WTC11 (cell line): ENCODE data around the gene SWAP70. TPM values are rescaled to one million over a fixed set of nuclear protein-coding genes. Genes with fewer than 3 reads are reported as not detected.

Experiments
- ATAC-seq: fragments of 200-7000 bp; cut with Tn5 transposase; 2 replicates; pipeline ENCODE4 v1.10.0; 2021; ENCODE audit warnings: mild to moderate bottlenecking, moderate library complexity
- CTCF ChIA-PET: fragments of 300-600 bp; sonication (Branson Sonifier 250); formaldehyde crosslinking; loops from one replicate; lab custom pipeline; 2021; ENCODE audit warnings: antibody characterized with exemption; lab: Charles Lee
- POLR2A ChIA-PET: fragments of 350-600 bp; sonication (Branson Sonifier 250); formaldehyde crosslinking; loops from one replicate; lab custom pipeline; 2021; ENCODE audit warnings: antibody characterized with exemption; lab: Charles Lee
- DNase-seq: peaks from one replicate; pipeline ENCODE4 v3.0.0; 2021; ENCODE audit warnings: low spot score
- H3K27ac Mint-ChIP-seq: 2 replicates; pipeline ENCODE4 v1.8.0; 2021; ENCODE audit warnings: mixed read lengths
- H3K27me3 Mint-ChIP-seq: 2 replicates; pipeline ENCODE4 v1.8.0; 2021; ENCODE audit warnings: low read depth, mild to moderate bottlenecking, moderate library complexity, mixed read lengths
- H3K36me3 Mint-ChIP-seq: 2 replicates; pipeline ENCODE4 v1.8.0; 2021; ENCODE audit warnings: mixed read lengths
- H3K4me1 Mint-ChIP-seq: 2 replicates; pipeline ENCODE4 v1.8.0; 2022; ENCODE audit warnings: mixed read lengths
- H3K4me3 Mint-ChIP-seq: 2 replicates; pipeline ENCODE4 v1.8.0; 2021; ENCODE audit warnings: mild to moderate bottlenecking, moderate library complexity, mixed read lengths
- H3K9me3 Mint-ChIP-seq: 2 replicates; pipeline ENCODE4 v1.8.0; 2021; ENCODE audit warnings: mixed read lengths
- ATF2 ChIP-seq: sonication (generic); formaldehyde crosslinking; IDR thresholded peaks from 2 replicates; pipeline ENCODE4 v1.8.1; 2022; ENCODE audit warnings: low read depth, missing genetic modification reagents, borderline replicate concordance
- ATF3 ChIP-seq: sonication (generic); formaldehyde crosslinking; conservative IDR thresholded peaks from 2 replicates; pipeline ENCODE4 v1.8.1; 2022; ENCODE audit warnings: mild to moderate bottlenecking, missing genetic modification reagents
- CDX4 ChIP-seq: fragments of 250-450 bp; sonication (Bioruptor Pico); IDR thresholded peaks from 2 replicates; pipeline ENCODE4 v1.9.0; 2021; ENCODE audit warnings: moderate library complexity, mild to moderate bottlenecking, inconsistent platforms, borderline replicate concordance
- CREM ChIP-seq: sonication (generic); formaldehyde crosslinking; IDR thresholded peaks from 2 replicates; pipeline ENCODE4 v1.8.1; 2022; ENCODE audit warnings: mild to moderate bottlenecking, missing genetic modification reagents, moderate library complexity
- E2F1 ChIP-seq: sonication (generic); formaldehyde crosslinking; IDR thresholded peaks from 2 replicates; pipeline ENCODE4 v1.8.0; 2022; ENCODE audit warnings: mild to moderate bottlenecking, missing genetic modification reagents
- ELF4 ChIP-seq: sonication (generic); formaldehyde crosslinking; IDR thresholded peaks from 2 replicates; pipeline ENCODE4 v1.8.1; 2022; ENCODE audit warnings: low read depth, mild to moderate bottlenecking, moderate library complexity, missing genetic modification reagents
- ETV6 ChIP-seq: sonication (generic); formaldehyde crosslinking; IDR thresholded peaks from 2 replicates; pipeline ENCODE4 v1.8.1; 2022; ENCODE audit warnings: mild to moderate bottlenecking, missing genetic modification reagents
- FOXJ3 ChIP-seq: sonication (generic); formaldehyde crosslinking; IDR thresholded peaks from 2 replicates; pipeline ENCODE4 v1.9.0; 2021; ENCODE audit warnings: missing genetic modification reagents, mild to moderate bottlenecking, borderline replicate concordance
- MYBL2 ChIP-seq: sonication (generic); formaldehyde crosslinking; IDR thresholded peaks from 2 replicates; pipeline ENCODE4 v1.8.1; 2023; ENCODE audit warnings: mild to moderate bottlenecking, moderate library complexity, missing genetic modification reagents
- NR1H2 ChIP-seq: sonication (generic); formaldehyde crosslinking; IDR thresholded peaks from 2 replicates; pipeline ENCODE4 v1.9.0; 2021; ENCODE audit warnings: mild to moderate bottlenecking, moderate library complexity, missing genetic modification reagents
- PRDM15 ChIP-seq: sonication (generic); formaldehyde crosslinking; IDR thresholded peaks from 2 replicates; pipeline ENCODE4 v1.8.0; 2022; ENCODE audit warnings: missing genetic modification reagents
- SMAD3 ChIP-seq: sonication (generic); formaldehyde crosslinking; IDR thresholded peaks from 2 replicates; pipeline ENCODE4 v1.8.0; 2022; ENCODE audit warnings: missing genetic modification reagents, mild to moderate bottlenecking, borderline replicate concordance
- STAT6 ChIP-seq: sonication (generic); formaldehyde crosslinking; conservative IDR thresholded peaks from 2 replicates; pipeline ENCODE4 v1.8.1; 2023; ENCODE audit warnings: mild to moderate bottlenecking, low read depth, missing genetic modification reagents, moderate library complexity
- USF2 ChIP-seq: sonication (generic); formaldehyde crosslinking; IDR thresholded peaks from 2 replicates; pipeline ENCODE4 v1.8.1; 2023; ENCODE audit warnings: mild to moderate bottlenecking, missing genetic modification reagents, moderate library complexity
- ZBTB43 ChIP-seq: sonication (generic); formaldehyde crosslinking; IDR thresholded peaks from 2 replicates; pipeline ENCODE4 v1.8.1; 2023; ENCODE audit warnings: mild to moderate bottlenecking, missing genetic modification reagents
- ZNF219 ChIP-seq: sonication (generic); formaldehyde crosslinking; IDR thresholded peaks from 2 replicates; pipeline ENCODE4 v1.8.0; 2023; ENCODE audit warnings: missing genetic modification reagents, mild to moderate bottlenecking, borderline replicate concordance
- ZNF263 ChIP-seq: sonication (generic); formaldehyde crosslinking; IDR thresholded peaks from 2 replicates; pipeline ENCODE4 v1.8.1; 2022; ENCODE audit warnings: low read depth, mild to moderate bottlenecking, moderate library complexity, missing genetic modification reagents
- ZSCAN18 ChIP-seq: fragments of 250-450 bp; sonication (Bioruptor Pico); IDR thresholded peaks from 2 replicates; pipeline ENCODE4 v2.1.2; 2022; ENCODE audit warnings: mild to moderate bottlenecking, moderate library complexity
- total RNA-seq: library from RNA; stranded (reverse); gene quantifications from 3 replicates; pipeline ENCODE4 v1.2.3, GENCODE V29; 2021

SWAP70 gene
- total RNA-seq, 1 experiment from 2014 or later = 24.1 TPM

GRCh38 chr11:9672288-9672916 is 8.5 kb downstream of the SWAP70 start:
- TF ChIP-seq ZNF219 (CRISPR knock-in tag) (no peak), MYBL2 (CRISPR knock-in tag) (no peak), ETV6 (CRISPR knock-in tag) (no peak), CDX4 (no peak), ELF4 (CRISPR knock-in tag) (no peak), ATF2 (no peak), ATF3 (CRISPR knock-in tag) (no peak), ZSCAN18 (CRISPR knock-in tag) (no peak), E2F1 (CRISPR knock-in tag) (no peak), SMAD3 (no peak), CREM (no peak), FOXJ3 (CRISPR knock-in tag) (no peak), STAT6 (no peak)
- TF ChIP-seq, all 79 proteins: peak for 0
- H3K36me3 Mint-ChIP-seq = peaks cover 2% of the 10 kb centered on the region; the same call in 1 of the 2 replicates
- CTCF ChIA-PET = interaction anchor here (0.6 to 0.8 kb wide), 2 partner anchors 36 to 138 kb away, joined by 3 read pairs; no protein-coding TSS in a partner anchor
- H3K27ac Mint-ChIP-seq = no peak overlapping the region
- H3K27me3 Mint-ChIP-seq = no peaks in the 10 kb centered on the region
- peaks cover 6% of the 10 kb centered on the region for H3K9me3 Mint-ChIP-seq
- H3K4me1 Mint-ChIP-seq = peaks cover 34% of the 10 kb centered on the region
- ATAC-seq (no peak), DNase-seq (no peak)
- POLR2A ChIA-PET = no interaction called here
- no peak overlapping the region for H3K4me3 Mint-ChIP-seq

GRCh38 chr11:9672918-9673317 is 9.0 kb downstream of the SWAP70 start:
- ATAC-seq (no peak), DNase-seq (no peak)
- ChIA-PET CTCF (interaction anchor here (0.8 kb wide), 1 partner anchor 138 kb away, joined by 3 read pairs; no protein-coding TSS in a partner anchor), POLR2A (no interaction called here)
- Mint-ChIP-seq H3K4me3 (no peak overlapping the region), H3K36me3 (peaks cover 2% of the 10 kb centered on the region; the same call in 1 of the 2 replicates), H3K27ac (no peak overlapping the region), H3K27me3 (no peaks in the 10 kb centered on the region), H3K4me1 (peaks cover 39% of the 10 kb centered on the region), H3K9me3 (peaks cover 6% of the 10 kb centered on the region)
- TF ChIP-seq NR1H2 (CRISPR knock-in tag) (no peak), CDX4 (no peak), USF2 (CRISPR knock-in tag) (no peak), ZNF263 (CRISPR knock-in tag) (no peak), ZBTB43 (no peak), PRDM15 (CRISPR knock-in tag) (no peak)
